Measurements from ENCODE around the gene PUS1.

- TF ChIP-seq ZNF138 (tag by site-specific recombination; IDR thresholded peaks at IDR 0.05; ENCODE audit: borderline replicate concordance) (no peak), CTCF (tag by site-specific recombination; IDR thresholded peaks at IDR 0.05) (no peak), ZNF747 (tag by site-specific recombination; IDR thresholded peaks at IDR 0.05) (no peak), ZNF501 (tag by site-specific recombination; IDR thresholded peaks at IDR 0.05) (no peak), ZNF530 (tag by site-specific recombination; IDR thresholded peaks at IDR 0.05; ENCODE audit: low read depth) (no peak), ZNF670 (tag by site-specific recombination; IDR thresholded peaks at IDR 0.05; ENCODE audit: low read depth) (no peak), SCRT1 (tag by site-specific recombination; IDR thresholded peaks at IDR 0.05; ENCODE audit: borderline replicate concordance) (no peak), ZNF239 (tag by site-specific recombination; IDR thresholded peaks at IDR 0.05) (no peak), ZNF571 (tag by site-specific recombination; IDR thresholded peaks at IDR 0.05) (no peak), KLF16 (tag by site-specific recombination; IDR thresholded peaks at IDR 0.05) (no peak), ZNF146 (tag by site-specific recombination; IDR thresholded peaks at IDR 0.05) (no peak), ZNF776 (tag by site-specific recombination; IDR thresholded peaks at IDR 0.05; ENCODE audit: borderline replicate concordance) (no peak), MYNN (tag by site-specific recombination; IDR thresholded peaks at IDR 0.05; ENCODE audit: borderline replicate concordance) (no peak), TSHZ1 (tag by site-specific recombination; IDR thresholded peaks at IDR 0.05; ENCODE audit: borderline replicate concordance) (no peak)
These were observed 8.9 kb upstream of the PUS1 start for GRCh38 chr12:131920157-131920508.

Measured in HEK293 (cell line).